Gastroesophageal sphincter (tissue), 4 donors: ENCODE data around the gene RYR2. TPM values are rescaled to one million over a fixed set of nuclear protein-coding genes. Genes with fewer than 3 reads are reported as not detected.
A peak's percentile ranks its signal among the peaks of the same experiment; 100 is the strongest.

ENCODE experiments used
- ATAC-seq: fragments of 150-250 bp; one replicate; pipeline ENCODE4 v1.9.1; 2016; ENCODE audit warnings: mild to moderate bottlenecking, moderate library complexity
- H3K27ac ChIP-seq, 4 donors: fragments of 200-600 bp; sonication (generic) in 3 of 4; 1 replicate in 3 of 4; 2 replicates in 1 of 4; pipeline ENCODE4 v1.5.1; 2016 to 2019
- H3K27me3 ChIP-seq: fragments of 200-600 bp; sonication (generic); one replicate; pipeline ENCODE4 v1.5.1; 2019
- H3K36me3 ChIP-seq, 2 donors: fragments of 200-600 bp; sonication (generic); one replicate each; pipeline ENCODE4 v1.5.1; 2019; ENCODE audit warnings: control low read depth in 1 of 2
- H3K4me1 ChIP-seq, 3 donors: fragments of 200-600 bp; sonication (generic); 1 replicate in 2 of 3; 2 replicates in 1 of 3; pipeline ENCODE4 v1.5.1; 2016 to 2019; ENCODE audit warnings: control low read depth in 2 of 3
- H3K4me3 ChIP-seq, 2 donors: fragments of 200-600 bp; sonication (generic); one replicate each; pipeline ENCODE4 v1.5.1; 2019; ENCODE audit warnings: mild to moderate bottlenecking in 1 of 2, moderate library complexity in 1 of 2
- H3K9me3 ChIP-seq, 3 donors: fragments of 200-600 bp; sonication (generic); one replicate each; pipeline ENCODE4 v1.5.1; 2017 to 2019; ENCODE audit warnings: control low read depth in 2 of 3
- EP300 ChIP-seq: sonication (generic); formaldehyde crosslinking; IDR thresholded peaks from one replicate; pipeline ENCODE4 v1.6.1; 2017; ENCODE audit warnings: antibody characterized with exemption, mild to moderate bottlenecking
- POLR2A ChIP-seq, 2 donors: fragments of 450-650 bp; IDR thresholded peaks; one replicate each; pipeline ENCODE4 v1.6.1; 2017; ENCODE audit warnings: antibody characterized with exemption in 2 of 2, mild to moderate bottlenecking in 2 of 2, moderate library complexity in 1 of 2
- POLR2AphosphoS5 ChIP-seq: sonication (generic); formaldehyde crosslinking; IDR thresholded peaks from one replicate; pipeline ENCODE4 v1.6.1; 2017; ENCODE audit warnings: antibody characterized with exemption
- WGBS, 2 donors: methylation state at CpG; one replicate each; pipeline ENCODE4 v1.1.5; 2018; ENCODE audit warnings: low coverage in 1 of 2; 5-methylcytosine and 5-hydroxymethylcytosine counted together
- total RNA-seq, 4 donors: library from RNA; depleted of rRNA; stranded (reverse); fragments of >200 nt; gene quantifications; one replicate each; pipeline ENCODE4 v1.1.0, GENCODE V29; 2016
- TF ChIP-seq, protein P1 (sequence below), 4 experiments: fragments of 200-600 bp in 2 of 4; fragments of 450-650 bp in 2 of 4; sonication (generic) in 1 of 4; IDR thresholded peaks; one replicate each; pipeline ENCODE4 v1.5.1; 2017 to 2019; ENCODE audit warnings: antibody characterized with exemption in 4 of 4, mild to moderate bottlenecking in 2 of 4, moderate library complexity in 2 of 4

The RYR2 gene
- total RNA-seq, 4 donors from 2014 or later = 27.4 to 78.8 (median 42.7) TPM

DNA sequence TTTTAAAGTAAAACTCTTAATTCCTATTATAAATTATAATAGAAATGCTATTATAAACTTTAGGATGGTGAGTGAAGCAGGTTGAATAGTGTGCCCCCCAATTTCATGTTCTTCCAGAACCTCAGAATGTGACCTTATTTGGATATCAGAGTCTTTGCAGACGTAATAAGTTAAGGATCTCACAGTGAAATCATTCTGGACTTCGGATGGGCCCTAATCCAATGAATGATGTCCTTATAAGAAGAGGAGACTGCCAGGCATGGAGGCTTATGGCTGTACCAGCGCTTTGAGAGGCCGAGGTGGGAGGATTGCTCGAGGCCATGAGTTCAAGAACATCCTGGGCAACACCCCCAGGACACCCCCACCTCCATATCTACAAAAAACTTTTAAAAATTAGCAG, 28.4 kb upstream of the RYR2 start:
- H3K27me3 ChIP-seq = no peaks in the 10 kb centered on the region
- no peaks in the 10 kb centered on the region for H3K36me3 ChIP-seq
- H3K27ac ChIP-seq = peak overlapping the region; percentile 83 to 97 (median 86)
- peak; percentile 17 for TF ChIP-seq POLR2AphosphoS5
- TF ChIP-seq POLR2A (IDR thresholded peaks at IDR 0.05) = no peak
- no peaks in the 10 kb centered on the region for H3K9me3 ChIP-seq
- ATAC-seq = no peak
- 54 to 65% methylated on average over 5 of the region's 5 CpGs for WGBS, 2 donors
- peaks cover 5 to 35% (median 8%) of the 10 kb centered on the region in 3 donors for H3K4me1 ChIP-seq
- no peak overlapping the region for H3K4me3 ChIP-seq

DNA sequence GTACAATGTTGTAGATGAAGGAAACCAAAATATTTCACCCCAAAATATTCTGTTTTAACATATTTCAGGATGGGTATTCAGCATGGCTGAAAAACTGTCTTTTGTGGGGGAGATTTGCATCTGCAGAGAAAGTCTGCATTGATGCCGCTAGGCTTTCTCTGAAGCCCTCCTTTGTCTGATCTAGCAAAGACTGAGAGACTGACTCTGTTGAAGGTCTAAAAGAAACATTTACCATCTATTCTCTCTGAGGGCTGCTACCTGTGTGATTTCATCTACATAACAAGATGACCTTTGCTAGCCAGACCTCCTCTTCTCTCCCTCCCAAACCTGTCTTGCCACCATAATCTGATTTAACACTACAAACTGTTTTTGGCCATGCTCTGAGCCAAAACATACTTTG, 25.4 kb upstream of the RYR2 start:
- TF ChIP-seq EP300 (no peak), POLR2A (IDR thresholded peaks at IDR 0.05) (no peak), POLR2AphosphoS5 (no peak)
- TF ChIP-seq, protein P1, sequence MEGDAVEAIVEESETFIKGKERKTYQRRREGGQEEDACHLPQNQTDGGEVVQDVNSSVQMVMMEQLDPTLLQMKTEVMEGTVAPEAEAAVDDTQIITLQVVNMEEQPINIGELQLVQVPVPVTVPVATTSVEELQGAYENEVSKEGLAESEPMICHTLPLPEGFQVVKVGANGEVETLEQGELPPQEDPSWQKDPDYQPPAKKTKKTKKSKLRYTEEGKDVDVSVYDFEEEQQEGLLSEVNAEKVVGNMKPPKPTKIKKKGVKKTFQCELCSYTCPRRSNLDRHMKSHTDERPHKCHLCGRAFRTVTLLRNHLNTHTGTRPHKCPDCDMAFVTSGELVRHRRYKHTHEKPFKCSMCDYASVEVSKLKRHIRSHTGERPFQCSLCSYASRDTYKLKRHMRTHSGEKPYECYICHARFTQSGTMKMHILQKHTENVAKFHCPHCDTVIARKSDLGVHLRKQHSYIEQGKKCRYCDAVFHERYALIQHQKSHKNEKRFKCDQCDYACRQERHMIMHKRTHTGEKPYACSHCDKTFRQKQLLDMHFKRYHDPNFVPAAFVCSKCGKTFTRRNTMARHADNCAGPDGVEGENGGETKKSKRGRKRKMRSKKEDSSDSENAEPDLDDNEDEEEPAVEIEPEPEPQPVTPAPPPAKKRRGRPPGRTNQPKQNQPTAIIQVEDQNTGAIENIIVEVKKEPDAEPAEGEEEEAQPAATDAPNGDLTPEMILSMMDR (IDR thresholded peaks at IDR 0.05) = no peak
- 67 to 76% methylated on average over 1 of the region's 1 CpG for WGBS, 2 donors
- no peak overlapping the region for H3K4me3 ChIP-seq
- no peak for ATAC-seq
- peak overlapping the region in 1 of 4 donors; percentile 12 for H3K27ac ChIP-seq
- no peaks in the 10 kb centered on the region for H3K36me3 ChIP-seq
- no peaks in the 10 kb centered on the region for H3K9me3 ChIP-seq
- H3K4me1 ChIP-seq = peaks cover 5 to 23% (median 8%) of the 10 kb centered on the region in 3 donors
- no peaks in the 10 kb centered on the region for H3K27me3 ChIP-seq

DNA sequence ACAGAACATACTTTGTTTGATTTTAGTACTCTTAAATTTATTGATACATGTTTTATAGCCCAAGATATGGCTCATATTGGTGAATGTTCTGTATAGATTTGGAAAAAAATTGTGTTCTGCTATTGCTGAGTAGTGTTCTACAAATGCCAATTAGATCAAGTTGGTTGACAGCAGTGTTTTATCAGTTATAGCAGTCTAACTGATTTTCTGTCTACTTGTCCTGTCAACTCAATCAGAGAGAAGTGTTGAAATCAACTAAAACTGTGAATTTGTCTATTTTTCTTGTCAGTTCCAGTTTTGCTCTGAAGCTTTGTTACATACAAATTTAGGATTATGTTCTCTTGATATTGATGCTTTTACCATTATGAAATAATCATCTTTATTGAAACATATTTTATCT, 23.1 kb upstream of the RYR2 start:
- no peak overlapping the region for H3K27ac ChIP-seq

DNA sequence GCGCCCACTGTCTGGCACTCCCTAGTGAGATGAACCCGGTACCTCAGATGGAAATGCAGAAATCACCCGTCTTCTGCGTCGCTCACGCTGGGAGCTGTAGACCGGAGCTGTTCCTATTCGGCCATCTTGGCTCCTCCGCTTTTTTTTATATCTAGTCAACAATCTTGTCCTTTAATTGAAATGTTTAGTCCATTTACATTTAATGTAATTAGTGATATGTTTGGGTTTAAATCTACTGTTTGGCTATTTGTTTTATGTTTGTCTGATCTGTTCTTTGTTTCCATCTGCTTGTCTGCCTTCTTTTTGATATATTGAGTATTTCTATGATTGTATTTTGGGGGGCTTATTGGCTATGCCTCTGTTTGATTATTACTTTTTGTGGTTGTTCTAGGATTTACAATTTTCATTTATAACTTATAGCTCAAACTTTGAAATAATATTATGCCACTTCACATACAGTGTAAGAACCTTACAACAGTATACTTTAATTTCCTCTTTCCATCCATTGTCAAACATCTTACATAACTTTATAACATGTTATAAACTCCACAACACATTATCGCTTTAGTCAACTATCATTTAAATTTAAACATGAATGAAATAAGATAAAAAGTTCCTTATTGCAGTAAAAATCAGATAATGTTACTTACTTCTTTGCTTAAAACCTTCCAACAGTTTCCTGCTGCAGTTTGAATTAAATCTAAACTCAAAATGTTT, 16.5 kb upstream of the RYR2 start:
- WGBS, 2 donors = 98 to 99% methylated on average over 4 of the region's 10 CpGs
- H3K27ac ChIP-seq = no peak overlapping the region
- peaks cover 0 to 2% (median under 1%) of the 10 kb centered on the region in 3 donors for H3K4me1 ChIP-seq
- no peaks in the 10 kb centered on the region for H3K36me3 ChIP-seq
- H3K4me3 ChIP-seq = no peak overlapping the region
- no peaks in the 10 kb centered on the region for H3K9me3 ChIP-seq
- TF ChIP-seq EP300 = no peak
- TF ChIP-seq POLR2A (IDR thresholded peaks at IDR 0.05) = no peak
- TF ChIP-seq, protein P1 (IDR thresholded peaks at IDR 0.05) = no peak
- no peak for TF ChIP-seq POLR2AphosphoS5
- no peaks in the 10 kb centered on the region for H3K27me3 ChIP-seq
- no peak for ATAC-seq

More for the DNA sequence above, 23.1 kb upstream of the RYR2 start:
- TF ChIP-seq POLR2A (IDR thresholded peaks at IDR 0.05) (no peak), POLR2AphosphoS5 (no peak), EP300 (no peak)
- TF ChIP-seq, protein P1 (IDR thresholded peaks at IDR 0.05) = no peak
- Histone ChIP-seq H3K27me3 (no peaks in the 10 kb centered on the region), H3K36me3 (no peaks in the 10 kb centered on the region), H3K4me1 (peaks cover 0 to under 1% (median 0%) of the 10 kb centered on the region in 3 donors), H3K9me3 (no peaks in the 10 kb centered on the region), H3K4me3 (no peak overlapping the region)
- no peak for ATAC-seq

DNA sequence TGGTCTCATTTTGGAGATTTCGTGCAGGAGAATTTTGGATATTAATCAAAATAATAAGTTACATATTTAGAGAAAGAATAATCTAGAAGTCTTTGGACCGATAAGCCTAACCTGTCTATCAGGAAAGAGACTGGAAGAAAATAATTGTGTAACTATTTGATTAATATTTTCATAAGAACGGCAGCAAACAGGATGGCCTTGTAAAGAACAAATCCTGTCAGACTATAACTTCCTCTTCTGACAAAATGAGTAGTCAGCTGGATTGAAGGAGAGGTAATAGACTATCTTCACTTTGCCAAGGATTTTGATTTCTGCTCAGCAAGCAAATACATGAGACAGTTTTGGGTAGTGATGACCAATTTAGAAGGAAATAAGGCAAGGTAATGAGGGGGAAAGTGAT, 12.7 kb upstream of the RYR2 start:
- no peak overlapping the region for H3K27ac ChIP-seq
- H3K9me3 ChIP-seq = no peaks in the 10 kb centered on the region
- H3K4me1 ChIP-seq = peaks cover 0 to 26% (median 13%) of the 10 kb centered on the region in 3 donors
- H3K36me3 ChIP-seq = no peaks in the 10 kb centered on the region
- no peaks in the 10 kb centered on the region for H3K27me3 ChIP-seq
- TF ChIP-seq, protein P1 (IDR thresholded peaks at IDR 0.05) = no peak
- TF ChIP-seq POLR2A (IDR thresholded peaks at IDR 0.05) (no peak), POLR2AphosphoS5 (no peak), EP300 (no peak)
- 75 to 79% methylated on average over 3 of the region's 3 CpGs for WGBS, 2 donors
- H3K4me3 ChIP-seq = no peak overlapping the region
- no peak for ATAC-seq
